Fibroblast of pulmonary artery (primary cell): Measurements from ENCODE around the gene ANKRD29.
"Not testable (repeated sequence)": the region's sequence is repeated elsewhere in the genome, so short reads cannot be mapped to it uniquely, and the experiment has no call there.

Experiments
- DNase-seq: peaks from one replicate; pipeline ENCODE4 v3.0.0-alpha.2; 2010; ENCODE audit warnings: low read depth
- H3K4me3 ChIP-seq: replicated peaks from 2 replicates; pipeline ENCODE4 v1.5.1; 2011; ENCODE audit warnings: low read depth, mild to moderate bottlenecking, control low read depth, low read length, moderate library complexity
- CTCF ChIP-seq: IDR thresholded peaks from 2 replicates; pipeline ENCODE4 v1.5.1; 2011; ENCODE audit warnings: mild to moderate bottlenecking, control low read depth, low read length, inconsistent platforms; ENCODE audit errors: missing control alignments

Gene ANKRD29

GRCh38 chr18:23617412-23618014 lies 45.2 kb downstream of the ANKRD29 start:
- no peak for DNase-seq
- no peak for TF ChIP-seq CTCF
- H3K4me3 ChIP-seq: no peak overlapping the region

- no peak for TF ChIP-seq CTCF
- no peak overlapping the region for H3K4me3 ChIP-seq
- no peak for DNase-seq
Observed at GRCh38 chr18:23616258-23616657, 46.5 kb downstream of the ANKRD29 start.

GRCh38 chr18:23614891-23615290 lies 47.8 kb downstream of the ANKRD29 start:
- no peak for TF ChIP-seq CTCF
- no peak for DNase-seq

GRCh38 chr18:23614413-23614812 lies 48.3 kb downstream of the ANKRD29 start:
- no peak for DNase-seq
- no peak for TF ChIP-seq CTCF
- no peak overlapping the region for H3K4me3 ChIP-seq

More at GRCh38 chr18:23614891-23615290, 47.8 kb downstream of the ANKRD29 start:
- no peak overlapping the region for H3K4me3 ChIP-seq

- not testable (repeated sequence) for DNase-seq, H3K4me3 ChIP-seq
Observed at GRCh38 chr18:23613091-23613475, 49.6 kb downstream of the ANKRD29 start.

GRCh38 chr18:23612434-23613090 lies 50.1 kb downstream of the ANKRD29 start:
- DNase-seq: no peak
- no peak overlapping the region for H3K4me3 ChIP-seq
- no peak for TF ChIP-seq CTCF

GRCh38 chr18:23609390-23610023 lies 53.2 kb downstream of the ANKRD29 start:
- no peak for DNase-seq
- no peak overlapping the region for H3K4me3 ChIP-seq
- TF ChIP-seq CTCF: no peak
